ENCODE measurements around the gene FKBP6.

FKBP6 gene

GRCh38 chr7:73341877-73342276 is 13.9 kb downstream of the FKBP6 start:
- H3K4me3 Mint-ChIP-seq = no peak overlapping the region
- peak overlapping the region in 1 of 3 experiments; percentile 78 for H3K27ac Mint-ChIP-seq
- peaks cover 37% of the 10 kb centered on the region for H3K4me1 Mint-ChIP-seq
- TF ChIP-seq CTCF (IDR thresholded peaks at IDR 0.05; ENCODE audit: unreplicated experiment in 3 of 3) = no peak
- no peaks in the 10 kb centered on the region for H3K9me3 Mint-ChIP-seq
- H3K36me3 Mint-ChIP-seq (ENCODE audit: low read depth) = no peaks in the 10 kb centered on the region
- peaks cover 10% of the 10 kb centered on the region for H3K27me3 Mint-ChIP-seq (ENCODE audit: low read depth)

GRCh38 chr7:73342645-73343044 is 14.7 kb downstream of the FKBP6 start:
- Mint-ChIP-seq H3K9me3 (no peaks in the 10 kb centered on the region), H3K4me3 (peak overlapping the region in 2 of 3 experiments; percentile 2 to 65), H3K27ac (peak overlapping the region; percentile 29 to 78 (median 47)), H3K36me3 (ENCODE audit: low read depth) (no peaks in the 10 kb centered on the region), H3K27me3 (ENCODE audit: low read depth) (peaks cover 10% of the 10 kb centered on the region), H3K4me1 (peaks cover 41% of the 10 kb centered on the region)
- peak; percentile 60 to 76 (median 73) for TF ChIP-seq CTCF (IDR thresholded peaks at IDR 0.05; ENCODE audit: unreplicated experiment in 3 of 3)

- Mint-ChIP-seq H3K27ac (no peak overlapping the region), H3K4me3 (no peak overlapping the region)
- no peak for TF ChIP-seq CTCF (IDR thresholded peaks at IDR 0.05; ENCODE audit: unreplicated experiment in 3 of 3)
Observed at GRCh38 chr7:73343671-73344380, 15.9 kb downstream of the FKBP6 start.

GRCh38 chr7:73345538-73345937 is 17.6 kb downstream of the FKBP6 start:
- no peak overlapping the region for H3K4me3 Mint-ChIP-seq
- no peaks in the 10 kb centered on the region for H3K36me3 Mint-ChIP-seq (ENCODE audit: low read depth)
- H3K4me1 Mint-ChIP-seq = peaks cover 49% of the 10 kb centered on the region
- no peaks in the 10 kb centered on the region for H3K9me3 Mint-ChIP-seq
- H3K27ac Mint-ChIP-seq = peak overlapping the region in 2 of 3 experiments; percentile 12 to 33
- peaks cover 10% of the 10 kb centered on the region for H3K27me3 Mint-ChIP-seq (ENCODE audit: low read depth)
- TF ChIP-seq CTCF (IDR thresholded peaks at IDR 0.05; ENCODE audit: unreplicated experiment in 3 of 3) = no peak

More at GRCh38 chr7:73343671-73344380, 15.9 kb downstream of the FKBP6 start:
- Mint-ChIP-seq H3K36me3 (ENCODE audit: low read depth) (no peaks in the 10 kb centered on the region), H3K27me3 (ENCODE audit: low read depth) (peaks cover 10% of the 10 kb centered on the region), H3K9me3 (no peaks in the 10 kb centered on the region), H3K4me1 (peaks cover 41% of the 10 kb centered on the region)

- H3K36me3 Mint-ChIP-seq (ENCODE audit: low read depth) = no peaks in the 10 kb centered on the region
- peak overlapping the region; percentile 12 to 33 (median 20) for H3K27ac Mint-ChIP-seq
- no peak overlapping the region for H3K4me3 Mint-ChIP-seq
- H3K4me1 Mint-ChIP-seq = peaks cover 50% of the 10 kb centered on the region
- no peaks in the 10 kb centered on the region for H3K9me3 Mint-ChIP-seq
- H3K27me3 Mint-ChIP-seq (ENCODE audit: low read depth) = peaks cover 10% of the 10 kb centered on the region
- TF ChIP-seq CTCF (IDR thresholded peaks at IDR 0.05; ENCODE audit: unreplicated experiment in 3 of 3) = no peak
Observed at GRCh38 chr7:73345951-73346350, 18.0 kb downstream of the FKBP6 start.

GRCh38 chr7:73349763-73350162 is 21.8 kb downstream of the FKBP6 start:
- peaks cover 6% of the 10 kb centered on the region for H3K9me3 Mint-ChIP-seq
- peak overlapping the region; percentile 36 to 65 (median 63) for H3K27ac Mint-ChIP-seq
- H3K27me3 Mint-ChIP-seq (ENCODE audit: low read depth) = peaks cover 6% of the 10 kb centered on the region
- H3K4me1 Mint-ChIP-seq = peaks cover 39% of the 10 kb centered on the region
- TF ChIP-seq CTCF (IDR thresholded peaks at IDR 0.05; ENCODE audit: unreplicated experiment in 3 of 3) = no peak
- H3K4me3 Mint-ChIP-seq = no peak overlapping the region
- no peaks in the 10 kb centered on the region for H3K36me3 Mint-ChIP-seq (ENCODE audit: low read depth)
